Gastroesophageal sphincter (tissue), 3 donors: ENCODE results near the gene NDUFA9.

Experiments used
- EP300 ChIP-seq: sonication (generic); formaldehyde crosslinking; IDR thresholded peaks from one replicate; pipeline ENCODE4 v1.6.1; 2017; ENCODE audit warnings: antibody characterized with exemption, mild to moderate bottlenecking
- POLR2A ChIP-seq, 2 donors: fragments of 450-650 bp; IDR thresholded peaks; one replicate each; pipeline ENCODE4 v1.6.1; 2017; ENCODE audit warnings: antibody characterized with exemption in 2 of 2, mild to moderate bottlenecking in 2 of 2, moderate library complexity in 1 of 2
- POLR2AphosphoS5 ChIP-seq: sonication (generic); formaldehyde crosslinking; IDR thresholded peaks from one replicate; pipeline ENCODE4 v1.6.1; 2017; ENCODE audit warnings: antibody characterized with exemption
- TF ChIP-seq, protein P1 (sequence below), 4 experiments: fragments of 200-600 bp in 2 of 4; fragments of 450-650 bp in 2 of 4; sonication (generic) in 1 of 4; IDR thresholded peaks; one replicate each; pipeline ENCODE4 v1.5.1; 2017 to 2019; ENCODE audit warnings: antibody characterized with exemption in 4 of 4, mild to moderate bottlenecking in 2 of 4, moderate library complexity in 2 of 4

DNA sequence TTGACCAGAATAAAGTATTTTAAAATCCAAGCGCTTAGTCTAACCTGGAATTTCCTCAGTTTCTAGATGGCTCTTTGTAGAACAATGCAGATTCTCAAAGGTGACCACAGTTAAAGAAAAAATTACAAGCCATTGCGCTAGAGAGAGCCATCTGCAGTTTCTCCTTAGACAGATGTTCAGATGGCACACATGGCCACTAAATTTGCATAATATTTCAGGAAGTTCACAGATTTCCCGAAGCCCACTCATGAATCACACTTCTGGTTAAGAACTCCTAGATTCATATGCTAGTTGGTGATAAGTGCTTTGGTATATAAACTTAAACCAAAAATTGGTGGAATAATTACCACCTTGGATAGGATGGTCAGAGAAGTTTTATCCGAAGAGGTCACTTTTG lies 812 bp upstream of the NDUFA9 start:
- TF ChIP-seq, protein P1, sequence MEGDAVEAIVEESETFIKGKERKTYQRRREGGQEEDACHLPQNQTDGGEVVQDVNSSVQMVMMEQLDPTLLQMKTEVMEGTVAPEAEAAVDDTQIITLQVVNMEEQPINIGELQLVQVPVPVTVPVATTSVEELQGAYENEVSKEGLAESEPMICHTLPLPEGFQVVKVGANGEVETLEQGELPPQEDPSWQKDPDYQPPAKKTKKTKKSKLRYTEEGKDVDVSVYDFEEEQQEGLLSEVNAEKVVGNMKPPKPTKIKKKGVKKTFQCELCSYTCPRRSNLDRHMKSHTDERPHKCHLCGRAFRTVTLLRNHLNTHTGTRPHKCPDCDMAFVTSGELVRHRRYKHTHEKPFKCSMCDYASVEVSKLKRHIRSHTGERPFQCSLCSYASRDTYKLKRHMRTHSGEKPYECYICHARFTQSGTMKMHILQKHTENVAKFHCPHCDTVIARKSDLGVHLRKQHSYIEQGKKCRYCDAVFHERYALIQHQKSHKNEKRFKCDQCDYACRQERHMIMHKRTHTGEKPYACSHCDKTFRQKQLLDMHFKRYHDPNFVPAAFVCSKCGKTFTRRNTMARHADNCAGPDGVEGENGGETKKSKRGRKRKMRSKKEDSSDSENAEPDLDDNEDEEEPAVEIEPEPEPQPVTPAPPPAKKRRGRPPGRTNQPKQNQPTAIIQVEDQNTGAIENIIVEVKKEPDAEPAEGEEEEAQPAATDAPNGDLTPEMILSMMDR (IDR thresholded peaks at IDR 0.05): no peak
- TF ChIP-seq POLR2A (IDR thresholded peaks at IDR 0.05) (no peak), EP300 (no peak), POLR2AphosphoS5 (no peak)
